Fibroblast of lung (primary cell): ENCODE data around the gene ABHD15.

Source experiments
- EZH2 ChIP-seq: IDR thresholded peaks from 2 replicates; pipeline ENCODE4 v1.5.1; 2012; ENCODE audit warnings: low read length, control low read depth, mild to moderate bottlenecking; ENCODE audit errors: missing control alignments
- TF ChIP-seq, protein P1 (sequence below), 2 donors: IDR thresholded peaks in 1 of 2; conservative IDR thresholded peaks in 1 of 2; 1 replicate in 1 of 2; 2 replicates in 1 of 2; pipeline ENCODE4 v1.5.1; 2011 to 2012; ENCODE audit warnings: low read length in 2 of 2, control low read depth in 1 of 2, inconsistent platforms in 1 of 2, low read depth in 1 of 2, mild to moderate bottlenecking in 1 of 2

GRCh38 chr17:29544066-29544465 is 22.8 kb downstream of the ABHD15 start:
- TF ChIP-seq, protein P1, sequence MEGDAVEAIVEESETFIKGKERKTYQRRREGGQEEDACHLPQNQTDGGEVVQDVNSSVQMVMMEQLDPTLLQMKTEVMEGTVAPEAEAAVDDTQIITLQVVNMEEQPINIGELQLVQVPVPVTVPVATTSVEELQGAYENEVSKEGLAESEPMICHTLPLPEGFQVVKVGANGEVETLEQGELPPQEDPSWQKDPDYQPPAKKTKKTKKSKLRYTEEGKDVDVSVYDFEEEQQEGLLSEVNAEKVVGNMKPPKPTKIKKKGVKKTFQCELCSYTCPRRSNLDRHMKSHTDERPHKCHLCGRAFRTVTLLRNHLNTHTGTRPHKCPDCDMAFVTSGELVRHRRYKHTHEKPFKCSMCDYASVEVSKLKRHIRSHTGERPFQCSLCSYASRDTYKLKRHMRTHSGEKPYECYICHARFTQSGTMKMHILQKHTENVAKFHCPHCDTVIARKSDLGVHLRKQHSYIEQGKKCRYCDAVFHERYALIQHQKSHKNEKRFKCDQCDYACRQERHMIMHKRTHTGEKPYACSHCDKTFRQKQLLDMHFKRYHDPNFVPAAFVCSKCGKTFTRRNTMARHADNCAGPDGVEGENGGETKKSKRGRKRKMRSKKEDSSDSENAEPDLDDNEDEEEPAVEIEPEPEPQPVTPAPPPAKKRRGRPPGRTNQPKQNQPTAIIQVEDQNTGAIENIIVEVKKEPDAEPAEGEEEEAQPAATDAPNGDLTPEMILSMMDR (conservative IDR thresholded peaks at IDR 0.05 in 1 of 2, IDR thresholded peaks at IDR 0.05 in 1 of 2; ENCODE audit: low read depth in 1 of 2, low read length in 2 of 2) = no peak
- no peak for TF ChIP-seq EZH2
